Measurements from ENCODE around the gene ADIRF.
"Not testable (repeated sequence)": the region's sequence is repeated elsewhere in the genome, so short reads cannot be mapped to it uniquely, and the experiment has no call there.

- TF ChIP-seq CTCF (conservative IDR thresholded peaks at IDR 0.05; ENCODE audit: low read length); EZH2phosphoT487 (IDR thresholded peaks at IDR 0.05; ENCODE audit: borderline replicate concordance, low read depth, low read length): not testable (repeated sequence)
Observed at GRCh38 chr10:87007674-87008073, 39.4 kb downstream of the ADIRF start.
